B cell (primary cell): ENCODE data around the gene ARRB1. TPM values are rescaled to one million over a fixed set of nuclear protein-coding genes. Genes with fewer than 3 reads are reported as not detected.

Experiments
- ATAC-seq: fragments of 200-7000 bp; cut with Tn5 transposase; one replicate; pipeline ENCODE4 v1.10.0; 2021; ENCODE audit warnings: low read depth, mild to moderate bottlenecking, moderate number of reproducible peaks, moderate library complexity
- CTCF ChIA-PET: fragments of 350-600 bp; sonication (Branson Sonifier 250); formaldehyde crosslinking; loops from one replicate; lab custom pipeline; 2021; ENCODE audit warnings: antibody characterized with exemption, inconsistent platforms; lab: Charles Lee
- POLR2A ChIA-PET: fragments of 350-600 bp; sonication (Branson Sonifier 250); formaldehyde crosslinking; loops from one replicate; lab custom pipeline; 2021; ENCODE audit warnings: antibody characterized with exemption; lab: Charles Lee
- DNase-seq: peaks from one replicate; pipeline ENCODE4 v3.0.0; 2013
- H2AFZ ChIP-seq: 2 replicates; pipeline ENCODE4 v1.6.1; 2012; ENCODE audit warnings: mild to moderate bottlenecking, low read depth, low read length; ENCODE audit not compliant: insufficient read depth, poor library complexity, severe bottlenecking
- H3K27ac ChIP-seq, 2 donors: 1 replicate in 1 of 2; 2 replicates in 1 of 2; pipeline ENCODE4 v1.5.1; 2012 to 2013; ENCODE audit warnings: low read length in 2 of 2, mild to moderate bottlenecking in 2 of 2, moderate library complexity in 1 of 2
- H3K27me3 ChIP-seq, 4 experiments: fragments of 200-600 bp in 1 of 4; sonication (generic) in 1 of 4; replicated peaks in 1 of 4; 1 replicate in 2 of 4; 2 replicates in 2 of 4; pipeline versions ENCODE4 v1.6.1 to v1.7.0; 2013 to 2016; ENCODE audit warnings: low read length in 3 of 4, mild to moderate bottlenecking in 2 of 4, mixed read lengths in 1 of 4, moderate library complexity in 1 of 4; ENCODE audit not compliant: insufficient read depth in 4 of 4, control insufficient read depth in 3 of 4; ENCODE audit errors: control extremely low read depth in 1 of 4
- H3K36me3 ChIP-seq, 2 experiments: replicated peaks in 1 of 2; 1 replicate in 1 of 2; 2 replicates in 1 of 2; pipeline versions ENCODE4 v1.6.1 to v1.7.1; 2013; ENCODE audit warnings: low read length in 1 of 2; ENCODE audit not compliant: insufficient read depth in 2 of 2, control insufficient read depth in 1 of 2; ENCODE audit errors: control extremely low read depth in 1 of 2, extremely low read depth in 1 of 2
- H3K4me1 ChIP-seq, 2 donors: fragments of 200-600 bp in 1 of 2; sonication (generic) in 1 of 2; 1 replicate in 1 of 2; 2 replicates in 1 of 2; pipeline versions ENCODE4 v1.5.1 to v1.6.1; 2013 to 2017; ENCODE audit warnings: low read length in 2 of 2; ENCODE audit not compliant: control insufficient read depth in 2 of 2, insufficient read depth in 2 of 2
- H3K4me2 ChIP-seq: replicated peaks from 2 replicates; pipeline ENCODE3; 2012; ENCODE audit warnings: mild to moderate bottlenecking, low read depth, low read length; ENCODE audit not compliant: poor library complexity, severe bottlenecking
- H3K4me3 ChIP-seq, 5 experiments: fragments of 200-600 bp in 1 of 5; sonication (generic) in 1 of 5; 1 replicate in 3 of 5; 2 replicates in 2 of 5; pipeline versions ENCODE4 v1.5.1 to v1.7.0; 2011 to 2016; ENCODE audit warnings: low read length in 4 of 5, mild to moderate bottlenecking in 4 of 5, low read depth in 2 of 5, control low read depth in 1 of 5, moderate library complexity in 1 of 5; ENCODE audit not compliant: insufficient read depth in 1 of 5; ENCODE audit errors: control extremely low read depth in 1 of 5, extremely low read depth in 1 of 5
- H3K79me2 ChIP-seq: fragments of 200-600 bp; sonication (generic); one replicate; pipeline ENCODE4 v1.6.0; 2016; ENCODE audit warnings: low read length; ENCODE audit not compliant: control insufficient read depth, insufficient read depth
- H3K9ac ChIP-seq: fragments of 200-600 bp; sonication (generic); 2 replicates; pipeline ENCODE4 v1.6.1; 2017; ENCODE audit warnings: mild to moderate bottlenecking, low read length, moderate library complexity
- H3K9me3 ChIP-seq, 3 donors: one replicate each; pipeline versions ENCODE4 v1.6.1 to v1.7.1; 2013; ENCODE audit warnings: low read length in 2 of 3; ENCODE audit not compliant: control insufficient read depth in 2 of 3, insufficient read depth in 1 of 3; ENCODE audit errors: control extremely low read depth in 1 of 3
- H4K20me1 ChIP-seq: 2 replicates; pipeline ENCODE4 v1.6.0; 2012; ENCODE audit warnings: mild to moderate bottlenecking, low read length; ENCODE audit not compliant: insufficient read depth, control insufficient read depth, poor library complexity, severe bottlenecking
- H3K27ac Mint-ChIP-seq: one replicate; pipeline ENCODE4 v1.8.0; 2021; ENCODE audit warnings: mixed read lengths
- H3K27me3 Mint-ChIP-seq: one replicate; pipeline ENCODE4 v1.8.0; 2021; ENCODE audit warnings: mixed read lengths
- H3K4me1 Mint-ChIP-seq: one replicate; pipeline ENCODE4 v1.8.0; 2021; ENCODE audit warnings: mixed read lengths
- H3K4me3 Mint-ChIP-seq: one replicate; pipeline ENCODE4 v1.8.0; 2021; ENCODE audit warnings: mixed read lengths
- H3K9me3 Mint-ChIP-seq: one replicate; pipeline ENCODE4 v1.8.0; 2022; ENCODE audit warnings: mixed read lengths; ENCODE audit not compliant: insufficient read depth
- CTCF ChIP-seq: fragments of 200-600 bp; IDR thresholded peaks from one replicate; pipeline ENCODE4 v1.8.0; 2022; ENCODE audit warnings: antibody characterized with exemption, mild to moderate bottlenecking
- EZH2 ChIP-seq: IDR thresholded peaks from 2 replicates; pipeline ENCODE4 v1.6.1; 2012; ENCODE audit warnings: borderline replicate concordance, low read depth, mild to moderate bottlenecking, moderate library complexity, low read length; ENCODE audit not compliant: insufficient read depth, poor library complexity, severe bottlenecking
- WGBS: methylation state at CpG from one replicate; pipeline ENCODE4 v1.1.5; 2013; ENCODE audit warnings: missing lambda C conversion rate; ENCODE audit not compliant: insufficient coverage; 5-methylcytosine and 5-hydroxymethylcytosine counted together
- intact Hi-C: fragments of 100-400 bp; cut with micrococcal nuclease; formaldehyde crosslinking; loops from one replicate; pipeline ENCODE4 v1.10.0; 2022
- polyA plus RNA-seq: library from polyadenylated mRNA; depleted of rRNA; stranded (reverse); fragments of >200 nt; gene quantifications from 2 replicates; pipeline ENCODE4 v1.2.3, GENCODE V29; 2012
- total RNA-seq, 2 donors: library from RNA; stranded (reverse); fragments of 120-200 nt in 1 of 2; gene quantifications; 1 replicate in 1 of 2; 2 replicates in 1 of 2; pipeline versions ENCODE4 v1.2.3 to v1.2.4, GENCODE V29; 2013 to 2022

The ARRB1 gene
- total and polyA plus RNA-seq, 2 donors (not counting 1 experiment from before 2014, with no cell fraction given): 1.0 to 1.9 TPM

GRCh38 chr11:75283391-75283931 is 68.0 kb downstream of the ARRB1 start:
- Histone ChIP-seq H3K36me3 (no peaks in the 10 kb centered on the region), H3K4me2 (no peak overlapping the region), H3K4me3 (no peak overlapping the region), H3K27me3 (no peaks in the 10 kb centered on the region), H4K20me1 (no peaks in the 10 kb centered on the region), H3K79me2 (no peaks in the 10 kb centered on the region), H3K9ac (no peak overlapping the region), H3K9me3 (no peaks in the 10 kb centered on the region), H3K4me1 (no peaks in the 10 kb centered on the region), H2AFZ (no peak overlapping the region), H3K27ac (no peak overlapping the region)
- DNase-seq: no peak
- H3K27me3 Mint-ChIP-seq: peaks cover 6% of the 10 kb centered on the region
- H3K9me3 Mint-ChIP-seq: no peaks in the 10 kb centered on the region
- ChIA-PET POLR2A (no interaction called here), CTCF (interaction anchor here (0.6 to 11.3 kb wide), 5 partner anchors 9 to 125 kb away, joined by 3 to 347 read pairs (median 3); no protein-coding TSS in a partner anchor)
- WGBS: 97% methylated on average over 13 of the region's 16 CpGs
- H3K27ac Mint-ChIP-seq: no peak overlapping the region
- intact Hi-C loops: no loop called here
- TF ChIP-seq CTCF: no peak
- TF ChIP-seq EZH2: no peak
- no peak for ATAC-seq
- H3K4me3 Mint-ChIP-seq: no peak overlapping the region
- H3K4me1 Mint-ChIP-seq: no peaks in the 10 kb centered on the region

GRCh38 chr11:75281469-75282095 is 69.9 kb downstream of the ARRB1 start:
- intact Hi-C loops: no loop called here
- 89% methylated on average over 10 of the region's 10 CpGs for WGBS
- no peak overlapping the region for H3K4me2 ChIP-seq
- H3K79me2 ChIP-seq: no peaks in the 10 kb centered on the region
- H3K9me3 ChIP-seq: no peaks in the 10 kb centered on the region
- no peaks in the 10 kb centered on the region for H4K20me1 ChIP-seq
- no peak for DNase-seq
- no peaks in the 10 kb centered on the region for H3K27me3 ChIP-seq
- no peak overlapping the region for H3K27ac Mint-ChIP-seq
- H3K27ac ChIP-seq: no peak overlapping the region
- no peaks in the 10 kb centered on the region for H3K9me3 Mint-ChIP-seq
- H3K4me3 Mint-ChIP-seq: no peak overlapping the region
- H3K4me1 ChIP-seq: peaks cover under 1 to 2% of the 10 kb centered on the region in 2 donors
- peaks cover 4% of the 10 kb centered on the region for H3K4me1 Mint-ChIP-seq
- TF ChIP-seq CTCF: no peak
- no peak for TF ChIP-seq EZH2
- CTCF ChIA-PET: interaction anchor here (0.7 to 13.0 kb wide), 5 partner anchors 10 to 139 kb away, joined by 3 to 347 read pairs (median 37); no protein-coding TSS in a partner anchor
- H2AFZ ChIP-seq: no peak overlapping the region
- H3K27me3 Mint-ChIP-seq: peaks cover 6% of the 10 kb centered on the region
- POLR2A ChIA-PET: no interaction called here
- no peaks in the 10 kb centered on the region for H3K36me3 ChIP-seq
- no peak overlapping the region for H3K4me3 ChIP-seq
- H3K9ac ChIP-seq: no peak overlapping the region
- ATAC-seq: no peak
